ENCODE results near the gene MIPOL1.

DNA sequence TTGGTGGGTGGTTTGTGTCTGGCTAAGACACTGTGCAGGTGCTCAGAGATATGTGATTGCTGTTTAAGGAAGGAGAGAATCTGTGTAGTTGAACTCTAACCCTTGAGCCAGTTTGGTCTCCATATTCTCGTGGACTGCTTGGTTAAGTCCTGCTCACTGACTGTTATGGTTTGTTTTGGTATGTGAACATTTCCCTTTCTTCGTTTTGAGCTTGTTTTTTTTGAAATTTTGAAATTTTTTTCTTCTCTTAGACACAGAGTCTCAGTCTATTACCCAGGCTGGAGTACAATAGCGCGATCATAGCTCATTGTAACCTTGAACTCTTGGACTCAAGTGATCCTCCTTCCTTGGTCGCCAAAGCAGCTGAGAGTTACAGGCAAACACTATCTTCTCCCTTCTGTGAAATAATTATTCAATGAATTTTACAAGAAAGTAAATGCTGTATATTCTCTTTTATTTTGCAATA lies 40.0 kb downstream of the MIPOL1 start:
- TF ChIP-seq, protein P1, sequence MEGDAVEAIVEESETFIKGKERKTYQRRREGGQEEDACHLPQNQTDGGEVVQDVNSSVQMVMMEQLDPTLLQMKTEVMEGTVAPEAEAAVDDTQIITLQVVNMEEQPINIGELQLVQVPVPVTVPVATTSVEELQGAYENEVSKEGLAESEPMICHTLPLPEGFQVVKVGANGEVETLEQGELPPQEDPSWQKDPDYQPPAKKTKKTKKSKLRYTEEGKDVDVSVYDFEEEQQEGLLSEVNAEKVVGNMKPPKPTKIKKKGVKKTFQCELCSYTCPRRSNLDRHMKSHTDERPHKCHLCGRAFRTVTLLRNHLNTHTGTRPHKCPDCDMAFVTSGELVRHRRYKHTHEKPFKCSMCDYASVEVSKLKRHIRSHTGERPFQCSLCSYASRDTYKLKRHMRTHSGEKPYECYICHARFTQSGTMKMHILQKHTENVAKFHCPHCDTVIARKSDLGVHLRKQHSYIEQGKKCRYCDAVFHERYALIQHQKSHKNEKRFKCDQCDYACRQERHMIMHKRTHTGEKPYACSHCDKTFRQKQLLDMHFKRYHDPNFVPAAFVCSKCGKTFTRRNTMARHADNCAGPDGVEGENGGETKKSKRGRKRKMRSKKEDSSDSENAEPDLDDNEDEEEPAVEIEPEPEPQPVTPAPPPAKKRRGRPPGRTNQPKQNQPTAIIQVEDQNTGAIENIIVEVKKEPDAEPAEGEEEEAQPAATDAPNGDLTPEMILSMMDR (IDR thresholded peaks at IDR 0.05; ENCODE audit: insufficient read depth, low read length, poor library complexity, severe bottlenecking), result no peak
- no peak for TF ChIP-seq EZH2phosphoT487 (conservative IDR thresholded peaks at IDR 0.05; ENCODE audit: low read length)

Data from SU-DHL-6 (cell line).